Measurements from ENCODE around the gene ELP4.

The ELP4 gene

DNA sequence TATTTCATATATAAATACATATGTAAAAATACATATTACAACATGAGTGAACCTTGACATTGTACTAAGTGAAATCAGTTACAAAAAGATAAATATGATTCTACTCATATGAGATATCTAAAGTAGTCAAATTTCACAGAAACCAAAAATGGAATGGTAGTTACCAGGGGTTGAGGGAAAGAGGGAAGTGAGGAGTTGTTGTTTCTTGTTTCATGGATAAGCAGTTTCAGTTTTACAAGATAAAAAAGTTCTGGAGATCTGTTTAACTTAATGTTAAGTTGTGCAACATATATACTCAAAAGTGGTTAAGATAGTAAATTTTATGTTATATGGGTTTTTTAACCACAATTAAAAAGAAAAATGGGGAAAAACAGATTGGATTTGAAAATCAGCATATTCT is 107.7 kb downstream of the ELP4 start:
- H3K4me3 ChIP-seq (ENCODE audit: low read depth, low read length): no peak overlapping the region
- no peak for DNase-seq (ENCODE audit: low read depth)
- TF ChIP-seq, protein P1, sequence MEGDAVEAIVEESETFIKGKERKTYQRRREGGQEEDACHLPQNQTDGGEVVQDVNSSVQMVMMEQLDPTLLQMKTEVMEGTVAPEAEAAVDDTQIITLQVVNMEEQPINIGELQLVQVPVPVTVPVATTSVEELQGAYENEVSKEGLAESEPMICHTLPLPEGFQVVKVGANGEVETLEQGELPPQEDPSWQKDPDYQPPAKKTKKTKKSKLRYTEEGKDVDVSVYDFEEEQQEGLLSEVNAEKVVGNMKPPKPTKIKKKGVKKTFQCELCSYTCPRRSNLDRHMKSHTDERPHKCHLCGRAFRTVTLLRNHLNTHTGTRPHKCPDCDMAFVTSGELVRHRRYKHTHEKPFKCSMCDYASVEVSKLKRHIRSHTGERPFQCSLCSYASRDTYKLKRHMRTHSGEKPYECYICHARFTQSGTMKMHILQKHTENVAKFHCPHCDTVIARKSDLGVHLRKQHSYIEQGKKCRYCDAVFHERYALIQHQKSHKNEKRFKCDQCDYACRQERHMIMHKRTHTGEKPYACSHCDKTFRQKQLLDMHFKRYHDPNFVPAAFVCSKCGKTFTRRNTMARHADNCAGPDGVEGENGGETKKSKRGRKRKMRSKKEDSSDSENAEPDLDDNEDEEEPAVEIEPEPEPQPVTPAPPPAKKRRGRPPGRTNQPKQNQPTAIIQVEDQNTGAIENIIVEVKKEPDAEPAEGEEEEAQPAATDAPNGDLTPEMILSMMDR (IDR thresholded peaks at IDR 0.05; ENCODE audit: control insufficient read depth, extremely low read depth, insufficient read depth): no peak

DNA sequence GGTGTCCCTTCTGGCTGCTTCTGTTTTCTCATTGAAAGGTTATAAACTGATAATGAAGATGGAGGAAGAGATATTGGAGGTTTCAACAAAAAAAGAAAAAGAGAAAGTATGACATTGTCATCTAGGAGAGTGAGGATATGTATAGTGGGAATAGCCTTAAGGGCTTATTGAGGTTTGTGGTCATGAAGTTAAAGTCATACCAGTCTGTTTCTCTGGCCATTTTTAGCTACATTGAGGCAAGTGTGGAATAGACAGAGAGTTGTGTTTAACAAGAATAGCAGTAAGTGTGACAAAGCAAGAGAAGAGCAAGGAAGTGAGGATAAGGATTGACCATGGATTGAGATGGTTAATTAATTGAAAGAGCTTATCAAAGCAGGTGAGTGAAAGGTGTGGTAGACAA is 110.4 kb downstream of the ELP4 start:
- H3K4me3 ChIP-seq (ENCODE audit: low read depth, low read length): no peak overlapping the region
- no peak for DNase-seq (ENCODE audit: low read depth)
- TF ChIP-seq, protein P1 (IDR thresholded peaks at IDR 0.05; ENCODE audit: control insufficient read depth, extremely low read depth, insufficient read depth): no peak

DNA sequence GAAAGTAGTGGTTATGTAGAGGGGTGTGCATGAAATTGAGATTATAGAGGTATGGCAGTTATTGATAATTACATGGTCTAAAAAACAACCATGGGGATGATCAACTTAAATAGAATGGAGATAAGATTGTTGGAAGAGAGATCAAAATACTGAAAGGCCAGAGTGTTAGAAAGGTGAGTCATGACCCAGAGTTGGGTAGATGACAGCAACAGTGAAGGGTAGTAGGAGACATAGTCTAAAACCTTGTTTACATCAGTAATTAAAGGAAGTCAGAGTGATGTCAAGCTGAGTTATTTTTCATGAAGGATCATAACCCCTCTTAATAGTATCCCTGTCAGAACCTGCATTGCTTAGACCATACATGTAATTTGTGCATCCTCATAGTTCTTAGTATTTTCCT is 110.9 kb downstream of the ELP4 start:
- no peak for DNase-seq (ENCODE audit: low read depth)
- TF ChIP-seq, protein P1 (IDR thresholded peaks at IDR 0.05; ENCODE audit: control insufficient read depth, extremely low read depth, insufficient read depth): no peak
- no peak overlapping the region for H3K4me3 ChIP-seq (ENCODE audit: low read depth, low read length)

DNA sequence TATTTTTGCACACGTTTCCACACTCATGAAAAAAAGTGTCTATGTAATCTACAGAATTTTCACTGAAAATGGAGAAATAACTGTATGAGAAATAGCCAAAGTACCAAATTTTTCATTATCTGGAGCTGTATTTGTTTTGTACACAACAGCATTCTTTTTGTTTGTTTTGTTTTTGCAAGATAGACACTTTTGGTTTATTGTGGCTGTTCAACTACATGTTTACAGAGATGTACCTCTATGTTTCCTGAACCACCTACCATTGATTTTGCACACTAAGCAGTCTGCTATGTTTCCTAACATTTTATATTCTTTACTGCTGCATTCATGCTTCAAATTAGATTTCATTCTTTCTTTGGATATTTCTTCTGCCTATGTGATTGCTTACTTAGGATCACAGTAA is 116.3 kb downstream of the ELP4 start:
- no peak for DNase-seq (ENCODE audit: low read depth)
- TF ChIP-seq, protein P1 (IDR thresholded peaks at IDR 0.05; ENCODE audit: control insufficient read depth, extremely low read depth, insufficient read depth): no peak
- no peak overlapping the region for H3K4me3 ChIP-seq (ENCODE audit: low read depth, low read length)

DNA sequence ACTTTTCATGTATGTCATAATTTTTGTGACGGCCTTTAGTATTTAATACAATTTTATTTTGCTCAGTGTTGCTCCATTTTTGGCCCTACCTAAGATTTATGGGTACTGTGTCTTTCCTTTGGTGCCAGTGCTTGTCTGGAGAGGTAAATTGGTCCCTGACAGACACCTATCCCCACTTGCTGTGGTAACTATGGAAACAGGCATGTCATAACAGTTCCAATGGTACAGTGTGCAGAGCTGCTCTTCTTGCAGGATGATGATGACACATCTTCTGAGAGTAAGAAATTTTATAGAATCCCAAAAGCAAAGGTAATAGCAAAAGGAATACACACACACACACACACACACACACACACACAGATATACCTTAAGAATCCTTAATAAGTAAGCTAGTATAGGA is 118.5 kb downstream of the ELP4 start:
- TF ChIP-seq, protein P1 (IDR thresholded peaks at IDR 0.05; ENCODE audit: control insufficient read depth, extremely low read depth, insufficient read depth): no peak
- no peak for DNase-seq (ENCODE audit: low read depth)
- H3K4me3 ChIP-seq (ENCODE audit: low read depth, low read length): no peak overlapping the region

DNA sequence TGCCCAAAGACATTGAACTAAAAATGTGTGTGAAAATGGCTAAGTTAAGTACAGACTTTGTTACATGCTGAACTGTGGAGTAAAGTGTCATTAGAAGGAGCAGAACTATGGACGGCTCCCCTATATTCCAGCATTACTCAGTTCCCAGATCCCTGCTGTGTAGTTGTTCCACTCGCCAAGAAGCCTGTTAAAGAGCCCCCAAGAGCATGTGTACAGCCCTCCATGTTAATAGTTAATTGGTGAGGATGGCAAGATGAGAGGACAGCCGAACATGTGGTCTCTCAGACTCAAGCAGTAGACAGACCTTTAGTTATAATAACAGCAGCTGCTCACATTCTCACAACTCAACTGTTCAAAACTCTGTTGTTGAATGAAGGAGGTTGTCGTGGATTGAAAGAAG is 127.4 kb downstream of the ELP4 start:
- H3K4me3 ChIP-seq (ENCODE audit: low read depth, low read length): no peak overlapping the region
- TF ChIP-seq, protein P1 (IDR thresholded peaks at IDR 0.05; ENCODE audit: control insufficient read depth, extremely low read depth, insufficient read depth): no peak
- no peak for DNase-seq (ENCODE audit: low read depth)

DNA sequence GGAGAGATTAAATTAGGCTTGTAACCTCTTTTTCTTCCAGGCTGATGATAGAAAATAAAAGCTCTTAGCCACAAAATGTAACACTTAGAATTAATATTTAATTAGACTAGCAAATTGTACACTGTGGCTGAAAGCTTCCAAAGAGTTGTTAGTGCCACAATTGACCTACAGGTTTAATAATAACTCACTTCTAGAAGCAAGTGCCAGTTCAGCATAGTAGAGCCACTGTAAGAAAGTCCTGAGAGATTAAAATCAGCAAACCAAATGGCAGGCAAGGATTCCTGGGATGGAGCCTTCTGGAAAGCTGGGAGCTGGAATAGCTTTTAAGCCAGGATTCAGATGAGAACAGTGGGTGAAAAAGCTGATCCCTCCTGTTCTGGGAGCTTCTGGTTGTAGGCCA is 131.0 kb downstream of the ELP4 start:
- TF ChIP-seq, protein P1 (IDR thresholded peaks at IDR 0.05; ENCODE audit: control insufficient read depth, extremely low read depth, insufficient read depth): no peak
- DNase-seq (ENCODE audit: low read depth): no peak
- H3K4me3 ChIP-seq (ENCODE audit: low read depth, low read length): no peak overlapping the region
